Hepatocyte (in vitro differentiated cells): ENCODE results near the gene PDRG1. TPM values are rescaled to one million over a fixed set of nuclear protein-coding genes. Genes with fewer than 3 reads are reported as not detected.
A peak's percentile ranks its signal among the peaks of the same experiment; 100 is the strongest.

Source experiments
- DNase-seq: peaks from one replicate; pipeline ENCODE4 v3.0.0-alpha.2; 2016; ENCODE audit warnings: low spot score
- H2AFZ ChIP-seq: fragments of 200-600 bp; sonication (generic); 2 replicates; pipeline ENCODE4 v1.6.0; 2016; ENCODE audit warnings: antibody characterized with exemption, mild to moderate bottlenecking
- H3K27ac ChIP-seq: fragments of 200-600 bp; sonication (generic); 2 replicates; pipeline ENCODE4 v1.5.1; 2016; ENCODE audit warnings: mild to moderate bottlenecking
- H3K27me3 ChIP-seq: fragments of 200-600 bp; sonication (generic); 2 replicates; pipeline ENCODE4 v1.6.1; 2016
- H3K36me3 ChIP-seq: fragments of 200-600 bp; sonication (generic); replicated peaks from 2 replicates; pipeline ENCODE4 v1.5.1; 2016; ENCODE audit warnings: low read depth; ENCODE audit not compliant: insufficient read depth
- H3K4me1 ChIP-seq: fragments of 200-600 bp; sonication (generic); 2 replicates; pipeline ENCODE4 v1.5.1; 2016; ENCODE audit warnings: mild to moderate bottlenecking, moderate library complexity; ENCODE audit not compliant: insufficient read depth
- H3K4me2 ChIP-seq: fragments of 200-600 bp; sonication (generic); 2 replicates; pipeline ENCODE4 v1.6.0; 2016
- H3K4me3 ChIP-seq: fragments of 200-600 bp; sonication (generic); 2 replicates; pipeline ENCODE4 v1.5.1; 2016; ENCODE audit warnings: mild to moderate bottlenecking
- H3K79me2 ChIP-seq: fragments of 200-600 bp; sonication (generic); 2 replicates; pipeline ENCODE4 v1.6.0; 2017; ENCODE audit warnings: mild to moderate bottlenecking
- H3K9me2 ChIP-seq: fragments of 200-600 bp; sonication (generic); replicated peaks from 2 replicates; pipeline ENCODE4 v1.6.0; 2017; ENCODE audit warnings: mild to moderate bottlenecking; ENCODE audit not compliant: insufficient read depth
- H3K9me3 ChIP-seq: fragments of 200-600 bp; sonication (generic); 2 replicates; pipeline ENCODE4 v1.5.1; 2016; ENCODE audit warnings: low read depth, mild to moderate bottlenecking
- H4K20me1 ChIP-seq: fragments of 200-600 bp; sonication (generic); 2 replicates; pipeline ENCODE4 v1.6.0; 2016; ENCODE audit warnings: mild to moderate bottlenecking; ENCODE audit not compliant: insufficient read depth, poor library complexity, severe bottlenecking
- CTCF ChIP-seq: fragments of 200-600 bp; sonication (generic); IDR thresholded peaks from 2 replicates; pipeline ENCODE4 v1.5.1; 2016; ENCODE audit warnings: antibody characterized with exemption, mild to moderate bottlenecking; ENCODE audit not compliant: poor library complexity
- EZH2 ChIP-seq: fragments of 200-600 bp; sonication (generic); IDR thresholded peaks from 2 replicates; pipeline ENCODE4 v1.6.1; 2016; ENCODE audit warnings: antibody characterized with exemption, mild to moderate bottlenecking, borderline replicate concordance
- EZH2phosphoT487 ChIP-seq: fragments of 200-600 bp; sonication (generic); IDR thresholded peaks from one replicate; pipeline ENCODE4 v1.6.1; 2018; ENCODE audit warnings: antibody characterized with exemption, mild to moderate bottlenecking, low read depth, moderate library complexity; ENCODE audit not compliant: unreplicated experiment, severe bottlenecking
- whole genome bisulfite sequencing: methylation state at CpG from one replicate; pipeline ENCODE4 v1.1.6; 2016; ENCODE audit warnings: low lambda C conversion rate; ENCODE audit errors: missing lambda C conversion rate; 5-methylcytosine and 5-hydroxymethylcytosine counted together
- polyA plus RNA-seq: library from polyadenylated mRNA; unstranded; fragments of >200 nt; fragmentation: Nextera tagmentation; extraction: Ambion mirVana; gene quantifications from 2 replicates; pipeline ENCODE4 v1.2.1, GENCODE V29; 2016
- total RNA-seq: library from RNA; depleted of rRNA; stranded (reverse); fragments of >200 nt; gene quantifications from 2 replicates; pipeline ENCODE4 v1.2.3, GENCODE V29; 2014

Gene PDRG1
- total RNA-seq (8.9 and 9.1 TPM in 2 replicates), polyA plus RNA-seq (25.4 and 26.3 TPM in 2 replicates)

- Histone ChIP-seq H3K9me2 (no peaks in the 10 kb centered on the region), H3K27me3 (peaks cover 10% of the 10 kb centered on the region), H3K4me3 (peak within 1 kb of the TSS; percentile 44), H3K4me2 (peak within 1 kb of the TSS; percentile 92), H4K20me1 (peaks cover 12% of the 10 kb centered on the region), H3K4me1 (peaks cover 9% of the 10 kb centered on the region), H3K27ac (peak within 1 kb of the TSS; percentile 38), H3K9me3 (no peaks in the 10 kb centered on the region), H2AFZ (peak within 1 kb of the TSS; percentile 86), H3K36me3 (peaks cover 5% of the 10 kb centered on the region), H3K79me2 (peaks cover 35% of the 10 kb centered on the region)
- DNase-seq: peak; percentile 100
- no peak for TF ChIP-seq EZH2phosphoT487
- peak; percentile 100 for TF ChIP-seq CTCF
- whole genome bisulfite sequencing: under 1% methylated on average over 63 of the region's 63 CpGs
These were observed at the start of gene PDRG1 for GRCh38 chr20:31951530-31952453. TSS of gene PDRG1 (minus strand) at chr20:31952046. CDS start at chr20:31951961, 85 bp downstream.

- 68% methylated on average over 2 of the region's 2 CpGs for WGBS
- Histone ChIP-seq H3K4me2 (no peak overlapping the region), H3K36me3 (no peaks in the 10 kb centered on the region), H3K4me1 (no peaks in the 10 kb centered on the region), H2AFZ (no peak overlapping the region), H4K20me1 (no peaks in the 10 kb centered on the region), H3K9me2 (no peaks in the 10 kb centered on the region), H3K9me3 (no peaks in the 10 kb centered on the region), H3K27me3 (peaks cover 54% of the 10 kb centered on the region), H3K79me2 (no peaks in the 10 kb centered on the region), H3K4me3 (no peak overlapping the region), H3K27ac (no peak overlapping the region)
- no peak for TF ChIP-seq EZH2phosphoT487
- no peak for TF ChIP-seq EZH2
- TF ChIP-seq CTCF: no peak
- DNase-seq: no peak
These were observed 46.4 kb upstream of the PDRG1 start for GRCh38 chr20:31998246-31998645.

GRCh38 chr20:31996996-31997395, 45.1 kb upstream of the PDRG1 start:
- TF ChIP-seq CTCF: no peak
- no peak for TF ChIP-seq EZH2
- TF ChIP-seq EZH2phosphoT487: no peak
- H3K9me2 ChIP-seq: no peaks in the 10 kb centered on the region
- H4K20me1 ChIP-seq: no peaks in the 10 kb centered on the region
- H3K27ac ChIP-seq: no peak overlapping the region
- H3K36me3 ChIP-seq: no peaks in the 10 kb centered on the region
- H3K9me3 ChIP-seq: no peaks in the 10 kb centered on the region
- H2AFZ ChIP-seq: no peak overlapping the region
- H3K4me1 ChIP-seq: no peaks in the 10 kb centered on the region
- no peak overlapping the region for H3K4me3 ChIP-seq
- no peaks in the 10 kb centered on the region for H3K79me2 ChIP-seq
- no peak for DNase-seq
- 95% methylated on average over 18 of the region's 18 CpGs for WGBS
- peaks cover 61% of the 10 kb centered on the region for H3K27me3 ChIP-seq
- H3K4me2 ChIP-seq: no peak overlapping the region
